ENCODE measurements around the gene SCMH1.
"Not testable (repeated sequence)": the region's sequence is repeated elsewhere in the genome, so short reads cannot be mapped to it uniquely, and the experiment has no call there.

The SCMH1 gene

DNA sequence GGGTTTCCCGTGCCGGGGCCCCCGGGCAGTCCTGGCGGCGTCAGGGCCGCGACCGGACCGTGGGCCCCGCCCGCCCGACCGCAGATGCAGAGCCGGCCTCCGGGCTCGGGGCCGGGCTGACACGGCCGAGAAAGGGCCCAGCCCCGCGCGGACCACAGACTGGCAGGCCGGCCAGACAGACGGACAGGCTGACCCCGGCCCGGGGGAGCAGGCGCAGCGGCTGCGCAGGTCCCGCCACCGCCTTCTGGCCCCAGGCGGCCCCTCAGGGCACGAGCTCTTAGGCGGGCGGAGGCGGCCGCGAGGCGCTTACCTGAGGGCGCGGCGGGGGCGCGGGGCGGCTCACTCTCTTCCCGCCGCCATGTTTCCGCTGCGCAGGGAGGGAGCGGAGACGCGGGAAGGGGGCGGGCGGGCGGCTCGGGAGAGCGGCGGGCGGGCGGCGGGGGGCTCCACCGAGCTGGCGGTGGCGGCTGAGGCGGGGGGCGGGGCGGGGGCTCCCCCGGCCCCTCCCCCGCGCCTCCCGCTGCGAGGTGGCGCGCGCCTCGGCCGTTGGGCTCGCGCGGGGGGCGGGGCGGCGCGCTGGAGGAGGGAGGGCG lies at the start of gene SCMH1:
TSS of gene SCMH1 (minus strand) at position 558 of the 593 bp plus-strand sequence. CDS start 56,173 bp downstream, outside the sequence.
- peak; percentile 28 to 38 for DNase-seq

- no peak for DNase-seq
Measured at GRCh38 chr1:41291195-41291594, 49.1 kb upstream of the SCMH1 start.

DNA sequence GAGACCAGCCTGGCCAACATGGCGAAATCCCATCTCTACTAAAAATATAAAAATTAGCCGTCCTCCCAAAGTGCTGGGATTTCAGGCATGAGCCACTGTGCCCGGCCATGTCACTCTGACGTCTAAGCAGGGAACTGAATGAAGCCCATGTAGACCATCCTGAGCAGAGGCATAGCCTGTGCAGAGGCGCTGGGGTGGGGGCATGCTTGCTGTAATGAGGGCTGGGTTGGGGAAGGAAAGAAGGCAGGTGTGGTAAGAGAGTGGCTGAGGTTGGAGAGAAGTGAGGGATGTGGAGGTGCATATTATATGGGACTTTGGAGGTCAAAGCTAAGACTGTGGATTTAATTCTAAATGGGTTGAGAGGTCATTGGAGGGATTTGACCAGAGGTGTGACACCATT lies 47.1 kb upstream of the SCMH1 start:
- no peak for DNase-seq

GRCh38 chr1:41286992-41287391 lies 44.9 kb upstream of the SCMH1 start:
- no peak for DNase-seq

DNA sequence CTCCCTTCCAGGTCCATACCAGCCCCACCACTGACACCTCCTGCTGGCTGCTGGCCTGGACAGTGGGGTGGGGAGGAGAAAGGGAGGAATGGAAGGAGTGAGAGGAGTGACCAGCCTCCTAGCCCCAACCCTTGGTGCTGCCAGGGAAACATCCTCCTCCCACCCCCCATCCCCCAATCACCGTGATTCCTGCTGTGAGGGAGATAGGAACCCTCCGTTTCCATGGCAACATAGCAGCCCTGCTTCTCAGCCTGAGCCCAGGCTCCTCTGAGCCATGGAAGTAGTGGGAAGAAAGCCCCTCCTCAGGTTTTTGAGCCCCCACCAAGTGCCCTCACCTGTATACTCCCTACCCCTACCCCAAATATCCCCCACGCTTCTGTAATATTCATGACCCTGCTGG lies 44.4 kb upstream of the SCMH1 start:
- DNase-seq: no peak

DNA sequence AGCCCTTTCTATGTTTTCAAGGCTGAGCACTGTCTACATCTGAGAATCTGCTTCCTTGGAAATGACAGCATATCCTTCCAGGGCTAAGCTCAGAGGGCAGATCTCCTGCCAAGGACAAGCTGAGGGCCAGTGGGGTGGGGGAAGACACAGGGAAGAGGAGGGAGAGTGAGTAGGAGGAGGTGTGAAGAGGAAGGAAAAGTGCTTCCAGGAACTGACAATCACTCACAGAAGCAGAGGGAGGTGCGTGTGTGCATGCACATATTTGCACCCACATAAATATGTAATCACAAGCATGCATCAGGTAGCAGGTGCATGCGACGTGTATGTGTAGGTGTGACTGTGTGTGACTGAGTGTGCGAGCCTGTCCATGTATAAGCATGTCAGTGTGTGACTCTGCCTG lies 43.7 kb upstream of the SCMH1 start:
- DNase-seq: no peak

GRCh38 chr1:41284121-41284520 lies 42.0 kb upstream of the SCMH1 start:
- DNase-seq: no peak

- DNase-seq: peak; percentile 36 to 52
Measured at GRCh38 chr1:41282679-41283317, 40.7 kb upstream of the SCMH1 start.

- no peak for DNase-seq
Measured at GRCh38 chr1:41281334-41281733, 39.2 kb upstream of the SCMH1 start.

- no peak for DNase-seq
Measured at GRCh38 chr1:41280202-41281032, 38.3 kb upstream of the SCMH1 start.

DNA sequence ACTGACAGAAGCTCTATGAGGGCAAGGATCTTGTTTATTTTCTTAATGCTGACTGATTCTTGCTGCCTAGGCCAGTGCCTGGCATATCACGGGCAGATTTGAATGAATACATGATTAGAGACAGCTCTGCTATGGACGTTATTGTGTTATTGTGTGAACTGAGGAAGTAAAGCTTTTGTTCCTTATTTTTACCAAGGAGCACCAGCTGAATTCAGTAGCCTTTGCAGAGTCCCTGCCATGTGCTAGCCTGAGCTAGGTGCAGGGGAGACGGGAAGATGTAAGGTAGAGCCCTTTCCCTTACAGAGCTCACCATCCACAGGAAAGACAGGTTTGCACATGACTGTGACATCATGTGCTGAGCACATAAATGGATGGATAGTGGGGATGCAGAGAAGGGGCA lies 36.0 kb upstream of the SCMH1 start:
- DNase-seq: peak; percentile 37 to 38

DNA sequence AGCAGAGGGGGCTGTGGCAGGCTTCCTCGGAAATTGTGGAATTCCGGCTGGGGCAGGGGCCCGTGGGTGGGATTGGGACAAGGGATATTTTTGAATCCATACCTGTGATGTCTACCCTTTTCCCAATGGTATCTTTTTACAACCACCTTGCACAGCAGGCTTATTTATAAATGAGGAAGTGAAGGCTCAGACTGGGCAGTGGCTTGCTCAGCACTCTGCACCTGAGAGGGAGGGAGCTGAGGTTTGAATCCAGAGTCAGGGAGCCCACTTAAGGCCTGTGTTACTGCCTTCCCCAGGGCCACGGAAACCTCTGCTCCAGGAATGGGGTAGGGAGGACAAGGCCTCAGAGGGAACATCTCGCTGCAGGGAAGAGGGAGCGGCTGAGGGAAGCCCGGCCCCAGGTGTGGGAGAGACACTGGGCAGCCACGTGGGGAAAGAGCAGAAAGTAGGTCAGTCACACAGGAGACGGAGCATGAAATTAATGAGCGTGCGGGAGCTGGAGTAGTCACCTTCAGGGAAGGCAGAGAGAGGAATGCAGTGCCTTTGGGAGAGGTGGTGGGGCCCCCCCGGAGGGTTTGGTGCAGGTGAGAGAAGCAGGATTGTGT lies 35.4 kb upstream of the SCMH1 start:
- DNase-seq: peak; percentile 19 to 45

DNA sequence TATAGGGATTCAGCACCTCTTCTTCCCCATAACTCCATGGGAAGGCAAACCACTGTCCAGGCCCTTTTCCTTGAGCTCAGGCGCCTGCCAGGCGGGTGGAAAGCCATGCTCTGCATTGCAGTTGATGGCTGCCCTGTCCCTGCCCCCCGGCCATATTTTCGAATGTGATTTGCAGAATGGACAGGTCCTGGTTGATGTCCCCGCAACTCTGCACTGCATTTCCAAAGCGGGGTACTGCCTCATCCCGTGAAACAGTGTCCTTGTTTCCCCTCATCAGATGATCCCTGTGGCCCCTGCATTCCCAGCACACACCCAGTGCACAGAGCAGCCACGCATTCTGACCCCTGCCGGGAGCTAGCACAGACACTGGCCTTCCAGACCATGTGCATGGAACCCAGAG lies 33.7 kb upstream of the SCMH1 start:
- DNase-seq: no peak

DNA sequence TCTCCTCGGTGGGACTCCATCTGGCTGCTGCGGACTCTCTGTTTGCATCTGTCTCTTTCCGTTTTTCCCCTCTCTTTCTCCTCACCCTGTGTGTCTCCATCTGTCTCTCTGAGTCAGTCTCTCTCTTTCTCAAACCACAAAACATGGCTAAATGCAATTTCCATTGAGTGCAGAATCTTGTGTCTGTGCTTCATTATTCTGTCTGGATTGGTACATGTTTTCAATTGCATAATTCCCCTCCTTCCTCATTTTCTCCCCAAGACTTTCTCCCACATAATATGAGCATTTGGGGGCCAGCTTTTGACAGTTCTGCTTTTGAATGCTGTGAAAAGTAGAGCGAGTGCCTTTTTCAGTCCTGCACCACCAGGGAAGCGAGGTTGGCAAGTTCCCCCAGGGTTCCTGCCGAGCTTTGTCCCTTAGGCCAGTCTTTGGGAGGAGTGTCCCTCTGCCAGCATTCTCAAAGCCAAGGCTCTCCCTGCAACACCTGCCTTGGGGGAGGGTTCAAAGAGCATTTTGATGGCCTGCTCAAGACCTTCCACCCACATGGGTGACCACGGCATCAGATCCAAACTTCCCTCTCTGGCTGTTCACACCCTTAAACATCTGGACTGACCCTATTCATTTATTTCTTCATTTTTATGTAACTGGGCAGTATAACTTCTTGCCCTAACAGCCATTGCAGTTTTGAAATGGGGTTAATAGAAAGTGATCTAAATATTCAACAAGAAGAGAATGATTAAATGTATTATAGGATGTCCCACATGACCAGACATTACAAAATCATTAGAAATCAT lies 32.8 kb upstream of the SCMH1 start:
- peak; percentile 93 to 97 for DNase-seq

GRCh38 chr1:41272601-41273000 lies 30.5 kb upstream of the SCMH1 start:
- no peak for DNase-seq

GRCh38 chr1:41268154-41268770 lies 26.2 kb upstream of the SCMH1 start:
- peak; percentile 65 to 71 for DNase-seq

DNA sequence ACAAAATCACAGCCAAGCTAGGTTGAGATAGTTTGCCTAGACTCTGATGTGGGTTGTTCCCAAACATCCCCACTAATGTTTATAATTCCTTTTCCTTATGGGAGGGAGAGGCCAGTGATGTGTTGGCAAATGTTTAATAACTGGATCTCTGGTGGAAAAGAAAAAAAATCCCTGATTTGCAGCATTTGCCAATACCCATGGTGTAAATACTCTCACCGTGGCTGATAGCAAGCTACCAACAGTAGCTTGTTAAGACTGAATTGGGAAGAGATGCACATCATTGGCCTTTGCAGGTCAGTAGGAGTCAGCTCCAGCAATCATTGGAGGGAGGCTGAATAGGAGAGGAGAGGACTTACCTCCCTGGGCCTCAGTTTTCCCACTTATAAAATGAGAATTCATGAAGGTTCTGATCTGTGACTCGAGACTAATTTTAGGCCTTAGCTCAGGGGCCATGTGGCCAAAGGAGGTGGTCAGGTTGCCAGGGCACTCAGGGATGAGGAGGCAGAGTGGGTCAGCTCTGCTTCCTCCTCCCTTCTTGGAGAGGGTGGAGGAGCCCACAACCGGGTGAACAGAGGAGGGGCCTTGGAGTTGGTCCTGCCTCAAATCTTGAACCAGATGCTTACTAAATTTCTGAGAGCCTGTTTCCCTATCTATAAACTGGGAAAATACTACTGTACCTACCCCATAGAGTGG lies 20.0 kb upstream of the SCMH1 start:
- no peak for DNase-seq

- DNase-seq: no peak
Measured at GRCh38 chr1:41260768-41261167, 18.7 kb upstream of the SCMH1 start.

DNA sequence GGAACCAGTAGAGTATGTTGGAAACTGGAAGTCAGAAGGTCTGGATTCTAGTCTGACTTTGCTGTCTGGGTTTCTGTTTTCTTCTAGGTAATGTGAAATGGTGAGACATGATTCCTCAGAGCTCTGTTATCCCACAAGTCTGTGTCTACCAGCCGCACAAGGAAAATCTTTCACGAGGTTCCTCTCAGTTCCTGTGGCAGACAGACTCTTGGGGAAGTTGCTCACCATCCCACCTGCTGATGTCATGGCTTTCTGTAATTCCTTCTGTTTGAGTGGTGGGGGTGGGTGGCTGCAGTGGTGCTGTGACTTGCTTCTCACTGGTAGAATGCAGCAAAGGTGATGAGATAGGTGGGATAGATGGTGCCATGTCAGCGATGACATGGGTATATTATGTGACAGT lies 17.1 kb upstream of the SCMH1 start:
- no peak for DNase-seq

- DNase-seq: no peak
Measured at GRCh38 chr1:41255978-41256377, 13.9 kb upstream of the SCMH1 start.

DNA sequence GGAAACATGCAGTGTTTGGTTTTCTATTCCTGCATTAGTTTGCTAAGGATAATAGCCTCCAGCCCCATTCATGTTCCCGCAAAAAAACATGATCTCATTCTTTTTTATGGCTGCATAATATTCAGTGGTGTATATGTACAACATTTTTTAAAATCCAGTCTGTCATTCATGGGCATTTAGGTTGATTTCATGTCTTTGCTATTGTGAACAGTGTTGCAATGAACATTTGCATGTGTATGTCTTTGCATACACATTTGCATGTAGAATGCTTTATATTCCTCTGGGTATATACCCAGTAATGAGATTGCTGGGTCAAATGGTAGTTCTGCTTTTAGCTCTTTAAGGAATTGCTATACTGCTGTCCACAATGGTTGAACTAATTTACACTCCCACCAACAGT lies 9.0 kb upstream of the SCMH1 start:
- not testable (repeated sequence) for DNase-seq

GRCh38 chr1:41249319-41249718 lies 7.2 kb upstream of the SCMH1 start:
- DNase-seq: no peak

Data from Kasumi-1 (cell line).